ENCODE measurements around the gene EXOC3L4.
A peak's percentile ranks its signal among the peaks of the same experiment; 100 is the strongest.

DNA sequence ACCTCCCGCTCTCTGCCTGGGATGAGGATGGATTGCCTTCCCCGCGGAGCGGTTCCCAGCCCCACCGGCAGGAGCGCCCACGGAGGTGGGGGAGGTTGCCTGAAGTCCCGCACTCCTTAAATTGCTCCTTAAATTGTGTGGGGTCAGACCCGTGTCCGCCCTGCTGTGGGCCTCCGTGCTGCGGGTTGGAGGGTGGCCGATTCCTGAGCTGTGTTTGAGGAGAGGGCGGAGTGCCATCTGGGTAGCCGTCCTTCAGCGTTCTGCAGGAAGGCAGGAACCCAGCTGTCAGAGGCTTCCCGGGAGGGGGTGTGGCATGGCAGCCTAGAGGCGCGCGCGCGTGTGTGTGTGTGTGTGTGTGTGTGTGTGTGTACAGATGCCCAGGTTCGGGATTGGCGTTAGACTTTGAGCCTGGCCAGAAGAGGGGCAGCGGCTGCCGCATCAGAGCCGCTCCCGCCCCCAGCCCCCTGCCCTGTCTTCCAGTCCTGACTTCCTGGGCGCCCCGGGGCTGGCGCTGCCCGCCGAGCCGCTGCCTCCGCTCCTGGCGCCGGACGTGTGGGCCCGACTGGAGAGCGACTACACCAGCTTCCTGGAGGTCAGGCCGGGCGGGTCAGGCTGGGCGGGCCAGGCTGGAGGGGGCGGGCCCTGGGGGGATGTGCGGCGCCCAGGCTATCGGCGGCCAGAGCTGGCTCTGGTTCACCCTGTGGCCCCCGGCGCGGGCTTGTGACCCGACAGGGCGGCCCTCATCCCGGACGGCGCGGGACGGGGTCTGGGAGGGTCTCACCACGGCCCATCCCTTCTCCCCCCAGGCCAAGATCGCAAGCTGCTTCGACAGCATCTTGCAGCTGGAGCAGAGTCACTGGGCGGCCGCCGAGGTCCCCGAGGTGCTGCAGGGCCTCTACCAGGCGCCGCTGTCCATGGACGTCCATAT is 9.2 kb downstream of the EXOC3L4 start:
- TF ChIP-seq CTCF (IDR thresholded peaks at IDR 0.05) (no peak), EZH2 (IDR thresholded peaks at IDR 0.05; ENCODE audit: borderline replicate concordance, insufficient read depth, low read depth, low read length, poor library complexity, severe bottlenecking) (peak; percentile 78)

Data from B cell (primary cell).